HS-5 (cell line): ENCODE measurements around the gene MXRA8.
"Not testable (repeated sequence)": the region's sequence is repeated elsewhere in the genome, so short reads cannot be mapped to it uniquely, and the experiment has no call there.

Experiments
- DNase-seq: peaks from one replicate; pipeline ENCODE4 v3.0.0-alpha.2; 2012; ENCODE audit warnings: low read depth

Gene MXRA8

GRCh38 chr1:1393014-1393413, 34.7 kb upstream of the MXRA8 start:
- DNase-seq, result no peak

GRCh38 chr1:1391225-1391624, 32.9 kb upstream of the MXRA8 start:
- no peak for DNase-seq

GRCh38 chr1:1390675-1391074, 32.3 kb upstream of the MXRA8 start:
- no peak for DNase-seq

- no peak for DNase-seq
Observed at GRCh38 chr1:1388078-1388472, 29.7 kb upstream of the MXRA8 start.

DNA sequence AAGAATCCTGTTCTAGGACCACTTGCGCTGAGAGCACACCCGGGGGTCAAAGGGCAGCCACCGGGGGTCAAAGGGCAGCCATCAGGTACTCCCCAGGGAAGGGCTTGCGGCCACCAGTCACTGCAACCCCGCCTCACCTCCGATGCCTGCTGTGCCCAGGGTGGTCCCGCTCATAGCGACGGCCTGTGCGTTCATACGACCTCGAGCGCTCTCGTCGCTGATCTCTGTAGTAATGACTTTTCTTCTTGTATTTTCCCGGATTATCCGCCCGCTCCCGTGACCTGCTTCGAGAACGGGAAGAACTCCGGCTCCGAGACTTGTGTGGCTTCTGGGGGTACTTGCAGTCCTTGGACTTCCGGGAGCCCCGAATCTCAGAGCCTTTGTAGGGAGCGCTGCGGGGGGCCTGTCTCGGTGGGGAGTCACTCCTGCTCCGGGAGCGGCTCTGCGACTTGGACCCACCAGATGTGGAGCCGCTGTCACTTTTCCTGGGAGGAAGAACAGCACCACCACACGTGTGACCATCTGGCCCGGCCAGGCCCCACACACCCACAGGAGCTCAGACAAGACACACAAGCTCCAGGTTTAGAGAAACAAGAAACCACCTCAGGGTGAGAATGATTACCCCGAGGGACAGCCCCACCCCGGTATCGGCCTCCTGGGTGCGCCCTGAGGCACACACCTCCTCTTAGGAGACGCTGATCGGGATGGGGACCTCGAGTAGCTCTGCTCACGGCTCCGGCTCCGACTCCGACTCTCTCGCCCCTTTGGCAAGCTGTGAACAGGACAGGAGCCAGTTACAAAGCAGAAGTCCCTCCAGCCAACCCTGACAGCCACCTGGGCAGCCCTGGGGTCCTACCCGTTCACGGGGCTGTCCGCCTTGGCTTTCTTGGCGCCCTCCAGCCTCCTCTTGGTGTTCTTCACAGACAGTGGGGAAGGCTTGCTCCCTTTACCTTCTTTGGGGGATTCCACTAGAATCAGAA, 29.0 kb upstream of the MXRA8 start:
- no peak for DNase-seq

DNA sequence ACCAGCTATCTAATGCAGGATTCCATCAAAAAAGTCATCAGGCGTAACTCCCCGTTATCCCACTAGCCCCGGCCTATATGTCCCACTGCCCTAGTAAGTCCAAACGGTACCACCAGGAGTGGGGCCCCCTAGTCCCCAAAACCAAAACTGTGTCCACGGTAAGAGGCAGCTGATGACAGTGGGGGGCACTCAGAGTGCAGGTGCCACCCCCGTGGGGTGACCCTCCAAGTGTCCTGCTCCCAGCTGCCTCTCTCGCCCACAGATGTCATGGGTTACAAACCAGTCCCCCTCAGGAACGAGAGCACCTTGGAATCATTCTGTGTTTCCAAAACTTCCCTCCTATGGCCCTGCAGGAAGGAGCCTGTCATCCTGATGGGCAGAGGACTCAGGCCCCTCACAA, 27.6 kb upstream of the MXRA8 start:
- DNase-seq, result no peak

DNA sequence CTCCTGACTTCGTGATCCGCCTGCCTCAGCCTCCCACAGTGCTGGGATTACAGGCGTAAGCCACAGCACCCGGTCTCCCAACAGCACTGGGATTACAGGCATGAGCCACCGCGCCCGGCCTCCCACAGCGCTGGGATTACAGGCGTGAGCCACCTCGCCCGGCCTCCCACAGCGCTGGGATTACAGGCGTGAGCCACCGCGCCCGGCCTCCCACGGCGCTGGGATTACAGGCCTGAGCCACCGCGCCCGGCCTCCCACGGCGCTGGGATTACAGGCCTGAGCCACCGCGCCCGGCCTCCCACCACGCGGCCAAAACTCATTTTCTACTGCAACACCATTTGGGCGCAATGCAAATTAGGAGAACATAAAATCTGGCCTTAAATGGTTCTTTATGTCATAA, 27.0 kb upstream of the MXRA8 start:
- not testable (repeated sequence) for DNase-seq

DNA sequence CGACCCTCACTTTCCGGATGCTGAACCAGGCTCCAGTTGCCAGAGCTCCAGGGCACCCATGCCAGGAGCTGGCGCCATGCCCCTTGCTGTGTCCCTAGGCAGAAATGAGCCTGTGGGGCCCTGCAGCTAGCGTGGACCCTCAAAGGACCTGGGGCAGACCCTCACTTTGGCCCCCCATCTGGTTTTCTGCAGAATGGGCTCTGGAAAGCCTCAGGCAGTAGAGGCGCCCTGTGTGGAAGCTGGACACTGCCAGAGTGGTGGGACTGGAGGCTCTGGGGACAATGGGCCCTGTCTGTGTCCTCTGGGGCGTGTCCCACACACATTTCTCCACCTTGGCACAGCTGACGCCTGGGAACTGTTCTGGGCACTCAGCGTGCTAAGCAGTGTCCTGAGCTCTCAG, 22.9 kb upstream of the MXRA8 start:
- DNase-seq, result no peak

DNA sequence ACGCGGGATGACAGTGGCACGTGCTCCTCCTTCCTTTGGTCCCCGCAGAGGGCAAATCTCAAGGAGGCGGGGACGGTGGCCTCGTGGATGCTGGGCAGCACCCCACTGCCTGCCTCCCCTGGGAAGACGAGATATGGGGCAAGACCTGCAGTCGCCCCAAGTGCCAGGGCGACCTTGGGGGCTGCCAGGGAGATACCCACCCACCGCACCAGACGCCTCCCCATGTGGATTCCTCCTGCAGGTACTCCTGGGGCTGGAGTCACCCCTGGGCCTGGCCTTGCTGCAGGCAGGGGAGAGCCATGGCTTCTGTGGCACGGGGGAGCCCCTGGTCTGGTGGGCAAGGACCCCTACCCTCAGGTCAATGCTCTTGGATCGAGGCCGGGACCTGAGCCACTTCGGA, 22.5 kb upstream of the MXRA8 start:
- no peak for DNase-seq

DNA sequence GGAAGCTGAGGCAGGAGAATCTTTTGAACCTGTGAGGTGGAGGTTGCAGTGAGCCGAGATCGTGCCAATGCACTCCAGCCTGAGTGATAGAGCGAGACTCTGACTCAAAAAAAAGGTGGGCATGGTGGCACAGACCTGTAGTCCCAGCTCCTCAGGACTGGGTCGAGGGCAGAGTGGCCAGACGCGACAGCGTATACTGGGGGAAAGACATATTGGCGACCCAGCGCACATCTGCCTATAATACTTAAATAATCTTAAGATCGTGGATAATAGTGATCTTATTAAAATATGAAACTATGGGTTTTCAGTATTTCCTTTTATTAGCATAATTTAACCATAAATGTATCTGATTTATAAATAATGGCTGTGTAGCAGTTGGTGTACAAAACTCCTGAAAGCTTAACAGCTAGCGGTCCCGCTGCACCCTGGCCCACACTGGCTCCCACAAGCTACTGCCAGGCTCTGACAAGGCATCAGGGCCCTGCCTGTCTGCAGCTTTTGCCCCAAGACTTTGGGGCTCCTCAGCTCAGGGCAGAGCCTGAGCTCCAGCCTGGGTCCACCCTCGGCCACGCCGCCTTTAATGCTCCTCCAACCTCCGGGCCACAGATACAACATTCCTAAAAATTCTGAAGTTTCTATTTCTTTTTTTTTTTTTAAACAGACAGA, 19.3 kb upstream of the MXRA8 start:
- DNase-seq, result no peak

DNA sequence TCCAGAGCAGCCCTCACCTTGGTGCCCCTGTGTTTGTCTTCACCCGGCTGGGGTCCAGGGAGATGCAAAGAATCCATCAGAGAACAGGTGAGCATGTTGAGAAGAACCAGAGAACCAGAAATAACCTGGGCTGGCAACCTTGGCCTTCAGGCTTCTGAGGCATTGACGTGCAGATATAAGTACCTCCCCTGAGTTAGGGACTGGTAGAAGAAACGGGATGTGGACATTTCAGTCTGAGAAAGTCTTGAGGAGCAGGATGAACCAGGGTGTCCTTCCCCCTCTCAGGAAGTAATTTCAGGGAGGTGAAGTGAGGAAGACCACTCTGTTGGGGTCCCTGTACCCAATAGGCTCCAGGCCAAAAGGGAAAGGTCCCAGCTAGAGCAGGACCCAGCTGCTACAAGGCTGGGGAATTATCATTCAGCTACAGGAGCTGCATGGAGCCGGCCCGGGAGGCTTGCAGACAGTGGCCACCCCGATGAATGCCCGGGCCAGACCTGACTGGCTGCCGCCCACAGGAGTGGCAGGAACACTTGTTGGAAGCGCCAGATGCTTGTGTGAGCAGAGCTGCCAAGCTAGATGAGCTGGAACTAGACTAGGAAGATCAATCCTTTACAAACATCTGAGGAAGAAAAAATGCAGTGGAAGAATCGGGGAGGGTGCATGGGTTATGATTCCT, 18.3 kb upstream of the MXRA8 start:
- DNase-seq, result no peak

GRCh38 chr1:1374929-1375662, 16.7 kb upstream of the MXRA8 start, which contains the start of gene AURKAIP1:
Gene AURKAIP1 (minus strand): TSS chr1:1375207. CDS start chr1:1374756, 451 bp downstream.
- DNase-seq, result peak; percentile 98

DNA sequence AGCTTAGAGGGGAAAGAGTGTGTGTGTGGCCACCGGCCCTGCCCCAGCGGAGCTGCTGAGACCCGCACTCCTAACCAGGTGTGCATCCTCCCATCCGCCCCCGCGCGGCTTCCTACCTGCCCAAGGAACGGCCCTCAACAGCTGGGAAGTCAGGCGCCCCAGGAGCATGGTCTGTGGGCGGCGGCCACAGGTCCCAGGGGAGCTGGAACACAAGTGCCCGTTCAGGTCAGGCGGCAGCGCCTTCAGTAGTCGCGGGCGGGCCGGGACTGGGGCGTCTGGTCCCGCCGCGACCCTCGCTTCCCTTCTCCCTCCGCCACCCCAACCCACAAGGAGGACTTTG, 16.2 kb upstream of the MXRA8 start:
- DNase-seq, result no peak

DNA sequence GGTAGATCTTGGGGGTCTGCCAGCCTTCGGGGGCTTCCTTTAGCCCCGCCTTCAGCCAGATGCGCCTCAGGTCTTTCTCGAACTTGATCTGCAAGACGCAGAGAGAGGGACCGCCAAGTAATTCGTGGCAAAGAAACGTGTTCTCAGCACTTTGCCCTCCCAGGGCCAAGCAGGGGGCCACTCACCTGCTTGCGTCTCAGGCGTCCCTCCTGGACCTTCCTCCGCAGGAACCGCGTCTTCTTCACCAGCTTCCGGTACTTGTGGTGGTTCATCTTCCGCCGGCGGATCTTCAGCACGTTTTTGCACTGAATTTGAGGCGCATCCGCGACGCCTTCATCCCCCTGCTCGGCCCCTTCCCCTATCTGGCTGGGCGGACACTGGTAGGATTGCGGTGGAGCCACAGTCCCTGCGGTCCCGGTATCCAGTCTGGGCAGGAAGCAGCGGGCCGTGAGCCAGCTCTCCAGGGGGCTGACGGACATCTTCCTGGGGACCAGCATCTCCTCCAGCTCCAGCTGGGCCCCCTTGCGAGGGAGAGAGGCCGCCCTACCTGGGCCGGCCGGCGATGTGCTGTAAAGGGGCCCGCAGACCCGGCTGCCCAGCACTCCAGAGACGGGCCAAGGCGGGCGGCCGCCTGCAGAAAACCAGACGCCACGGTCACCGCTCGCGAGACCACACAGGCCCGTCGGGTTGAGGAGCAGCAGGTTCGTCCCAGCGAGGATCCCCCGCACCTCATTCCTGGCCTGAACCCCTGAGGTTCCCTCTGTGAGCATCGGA, 15.6 kb upstream of the MXRA8 start:
- DNase-seq, result no peak

GRCh38 chr1:1373051-1373814, 14.9 kb upstream of the MXRA8 start:
- DNase-seq, result no peak

- DNase-seq, result no peak
Observed at GRCh38 chr1:1371746-1372711, 13.7 kb upstream of the MXRA8 start.

GRCh38 chr1:1371364-1371745, 13.0 kb upstream of the MXRA8 start:
- no peak for DNase-seq

GRCh38 chr1:1370771-1371300, 12.5 kb upstream of the MXRA8 start:
- DNase-seq, result no peak

DNA sequence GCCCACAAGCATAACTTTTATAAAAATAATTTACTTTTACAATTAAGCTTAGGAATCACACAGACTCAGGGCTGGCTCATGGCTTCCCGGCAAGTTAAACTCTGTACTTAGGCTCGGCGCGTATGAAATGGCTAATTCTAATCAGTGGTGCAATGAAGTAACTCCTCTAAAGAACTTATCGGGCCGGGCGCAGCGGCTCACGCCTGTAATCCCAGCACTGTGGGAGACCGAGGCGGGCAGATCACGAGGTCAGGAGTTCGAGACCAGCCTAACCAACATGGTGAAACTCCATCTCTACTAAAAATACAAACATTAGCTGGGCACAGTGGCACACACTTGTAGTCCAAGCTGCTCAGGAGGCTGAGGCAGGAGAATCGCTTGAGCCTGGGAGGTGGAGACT, 11.7 kb upstream of the MXRA8 start:
- DNase-seq, result not testable (repeated sequence)
